AG04450 (cell line): Measurements from ENCODE around the gene FAM20C. TPM values are rescaled to one million over a fixed set of nuclear protein-coding genes. Genes with fewer than 3 reads are reported as not detected.

Experiments
- CTCF ChIA-PET: fragments of 300-600, 350-600 bp; formaldehyde crosslinking; extraction: SDS; loops from one replicate; lab custom pipeline; 2022; ENCODE audit warnings: antibody characterized with exemption, inconsistent platforms; lab: Charles Lee
- POLR2A ChIA-PET: fragments of 350-600 bp; formaldehyde crosslinking; extraction: SDS; loops from one replicate; lab custom pipeline; 2021; ENCODE audit warnings: antibody characterized with exemption, inconsistent platforms; lab: Yijun Ruan, JAX
- DNase-seq: peaks from one replicate; pipeline ENCODE4 v3.0.0-alpha.2; 2011; ENCODE audit warnings: low read depth, low spot score
- H3K27ac ChIP-seq: one replicate; pipeline ENCODE4 v1.5.1; 2012; ENCODE audit warnings: low read depth, low read length, control low read depth
- H3K27me3 ChIP-seq: one replicate; pipeline ENCODE4 v1.6.0; 2012; ENCODE audit warnings: low read length; ENCODE audit not compliant: control insufficient read depth, insufficient read depth
- H3K4me3 ChIP-seq: 2 replicates; pipeline ENCODE4 v1.5.1; 2011; ENCODE audit warnings: mild to moderate bottlenecking, low read depth, low read length, control low read depth
- H3K9me3 ChIP-seq: 2 replicates; pipeline ENCODE4 v1.5.1; 2012; ENCODE audit warnings: low read length; ENCODE audit not compliant: control insufficient read depth, insufficient read depth
- CTCF ChIP-seq: IDR thresholded peaks from 2 replicates; pipeline ENCODE4 v1.5.1; 2011; ENCODE audit warnings: low read depth, low read length, control low read depth, inconsistent platforms
- polyA plus RNA-seq: library from polyadenylated mRNA; depleted of rRNA; stranded (reverse); fragments of >200 nt; gene quantifications from 2 replicates; pipeline ENCODE4 v1.2.3, GENCODE V29; 2011

FAM20C gene
- polyA plus RNA-seq, 1 experiment: 34.5 TPM

- POLR2A ChIA-PET: no interaction called here
- TF ChIP-seq CTCF: no peak
- H3K4me3 ChIP-seq: no peak overlapping the region
- no peaks in the 10 kb centered on the region for H3K27me3 ChIP-seq
- DNase-seq: no peak
- CTCF ChIA-PET: no interaction called here
- no peak overlapping the region for H3K27ac ChIP-seq
- no peaks in the 10 kb centered on the region; the same call in 1 of the 2 replicates for H3K9me3 ChIP-seq
These were observed 5.3 kb downstream of the FAM20C start for GRCh38 chr7:197413-198335.

GRCh38 chr7:199483-200249 is 7.3 kb downstream of the FAM20C start:
- H3K9me3 ChIP-seq: peaks cover 3% of the 10 kb centered on the region; the same call in 1 of the 2 replicates
- no peak for TF ChIP-seq CTCF
- ChIA-PET POLR2A (interaction anchor here (0.6 kb wide), 1 partner anchor 26 kb away, joined by 3 read pairs; no protein-coding TSS in a partner anchor), CTCF (interaction anchor here (1.2 kb wide), 1 partner anchor 7 kb away, joined by 4 read pairs; the partner anchor contains the start of gene FAM20C)
- no peaks in the 10 kb centered on the region for H3K27me3 ChIP-seq
- no peak overlapping the region for H3K27ac ChIP-seq
- no peak for DNase-seq
- no peak overlapping the region for H3K4me3 ChIP-seq

GRCh38 chr7:200290-200689 is 7.9 kb downstream of the FAM20C start:
- ChIA-PET POLR2A (no interaction called here), CTCF (interaction anchor here (1.2 kb wide), 1 partner anchor 8 kb away, joined by 4 read pairs; the partner anchor contains the start of gene FAM20C)
- TF ChIP-seq CTCF: no peak
- Histone ChIP-seq H3K27me3 (no peaks in the 10 kb centered on the region), H3K4me3 (no peak overlapping the region), H3K27ac (no peak overlapping the region), H3K9me3 (peaks cover 7% of the 10 kb centered on the region; the same call in 1 of the 2 replicates)
- no peak for DNase-seq

GRCh38 chr7:200704-201103 is 8.3 kb downstream of the FAM20C start:
- no peak for TF ChIP-seq CTCF
- ChIA-PET POLR2A (no interaction called here), CTCF (interaction anchor here (1.2 kb wide), 1 partner anchor 8 kb away, joined by 4 read pairs; the partner anchor contains the start of gene FAM20C)
- peaks cover 11% of the 10 kb centered on the region; the same call in 1 of the 2 replicates for H3K9me3 ChIP-seq
- no peak overlapping the region for H3K4me3 ChIP-seq
- DNase-seq: no peak
- H3K27ac ChIP-seq: no peak overlapping the region
- H3K27me3 ChIP-seq: no peaks in the 10 kb centered on the region
